Ramos (cell line): ENCODE results near the gene DAZL.

ENCODE experiments used
- in situ Hi-C: fragments of 300-500 bp; cut with MboI; formaldehyde crosslinking; loops from one replicate; pipeline ENCODE4 v1.14.3; 2022; ENCODE audit warnings: low sequenced_read_pairs; ENCODE audit not compliant: unreplicated experiment

DAZL gene

DNA sequence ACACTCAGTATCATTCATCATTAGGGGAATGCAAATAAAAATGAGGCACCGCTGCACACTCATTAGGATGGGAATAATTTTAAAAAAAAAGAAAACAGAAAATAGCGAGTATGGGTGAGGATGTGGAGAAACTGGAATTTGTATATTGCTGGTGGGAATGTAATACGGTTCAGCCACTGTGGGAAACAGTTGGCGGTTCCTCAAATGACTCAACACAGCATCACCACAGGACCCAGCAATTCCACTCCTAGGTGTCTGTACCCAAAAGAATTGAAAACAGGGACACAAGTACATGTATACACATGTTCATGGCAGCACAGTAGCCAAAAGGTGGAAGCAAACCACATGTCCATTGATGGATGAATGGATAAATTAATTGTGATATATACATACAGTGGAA lies 56.5 kb downstream of the DAZL start:
- in situ Hi-C loops, result no loop called here

DNA sequence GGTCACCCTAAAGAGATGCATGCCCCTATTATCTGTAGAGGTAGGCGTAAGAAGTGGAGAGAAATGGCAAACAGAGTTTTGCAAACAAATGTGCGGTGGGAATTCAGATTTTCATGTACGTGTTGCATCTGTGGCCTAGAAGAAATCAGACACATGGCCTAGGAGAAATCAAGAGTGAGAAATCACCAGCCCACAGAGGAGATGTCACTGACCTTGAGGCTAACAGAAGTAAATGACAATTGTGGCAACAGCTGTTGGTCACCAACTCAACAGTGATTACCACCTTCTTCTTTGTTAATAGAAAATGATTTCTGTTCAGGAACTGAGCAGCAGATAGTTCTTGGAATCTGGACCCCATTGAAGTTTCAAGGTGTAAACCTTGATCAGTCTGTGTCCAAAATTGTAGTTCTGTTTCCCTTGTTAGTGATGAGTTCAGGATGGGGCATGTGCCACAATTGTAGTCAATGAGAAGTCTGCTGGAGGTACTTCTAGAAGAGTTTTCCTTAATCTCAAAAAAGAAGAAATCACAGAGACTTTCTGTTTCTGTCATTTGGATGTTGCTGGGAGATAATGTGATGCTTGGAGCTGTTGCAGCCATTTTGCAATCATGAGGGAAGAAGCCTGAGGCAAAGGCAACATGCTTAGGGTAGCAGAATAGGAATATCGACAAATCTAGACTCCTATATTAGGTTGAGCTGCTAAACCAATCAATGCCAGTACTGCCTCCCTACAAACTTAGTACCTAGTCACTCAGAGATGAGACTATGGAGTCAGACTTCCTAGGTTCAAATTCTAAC lies 57.5 kb downstream of the DAZL start:
- in situ Hi-C loops, result no loop called here

DNA sequence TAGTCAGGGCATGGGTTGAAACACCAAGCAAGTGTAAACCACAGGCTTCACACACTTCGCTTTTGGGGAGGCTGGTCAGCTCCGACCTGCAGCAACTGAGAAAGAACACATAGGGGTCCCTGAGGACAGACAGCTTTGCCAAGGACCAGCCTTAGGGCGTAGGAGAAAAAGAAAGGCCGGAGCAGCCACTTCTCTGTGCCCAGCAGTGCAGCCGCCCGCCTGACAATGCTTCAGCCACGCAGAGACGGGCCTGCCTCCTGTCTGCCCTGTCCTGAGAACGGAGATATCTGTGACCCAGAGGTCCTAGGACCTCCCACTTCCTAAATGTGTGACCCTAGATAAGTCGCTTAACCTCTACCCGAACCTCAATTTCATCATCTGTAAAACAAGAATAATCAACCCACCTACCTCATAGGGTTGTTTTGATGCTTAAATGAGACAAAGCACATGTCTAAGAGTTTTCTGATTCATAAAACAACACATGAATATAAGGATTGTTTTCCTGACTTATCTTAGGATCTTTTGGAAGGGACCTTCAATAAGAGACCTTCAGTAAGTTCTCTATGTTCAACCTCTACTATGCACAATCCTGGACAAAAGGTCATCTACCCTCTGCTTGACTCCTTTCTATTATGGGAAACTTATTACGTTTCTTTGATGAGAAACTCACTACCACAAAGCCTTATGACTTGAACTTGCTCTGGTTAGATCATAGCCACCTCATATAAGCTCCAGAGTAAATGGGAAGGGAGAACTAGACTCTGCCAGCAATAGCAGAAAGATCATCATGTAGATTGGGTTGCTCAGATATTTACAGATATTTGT lies 58.8 kb downstream of the DAZL start:
- in situ Hi-C loops, result no loop called here

DNA sequence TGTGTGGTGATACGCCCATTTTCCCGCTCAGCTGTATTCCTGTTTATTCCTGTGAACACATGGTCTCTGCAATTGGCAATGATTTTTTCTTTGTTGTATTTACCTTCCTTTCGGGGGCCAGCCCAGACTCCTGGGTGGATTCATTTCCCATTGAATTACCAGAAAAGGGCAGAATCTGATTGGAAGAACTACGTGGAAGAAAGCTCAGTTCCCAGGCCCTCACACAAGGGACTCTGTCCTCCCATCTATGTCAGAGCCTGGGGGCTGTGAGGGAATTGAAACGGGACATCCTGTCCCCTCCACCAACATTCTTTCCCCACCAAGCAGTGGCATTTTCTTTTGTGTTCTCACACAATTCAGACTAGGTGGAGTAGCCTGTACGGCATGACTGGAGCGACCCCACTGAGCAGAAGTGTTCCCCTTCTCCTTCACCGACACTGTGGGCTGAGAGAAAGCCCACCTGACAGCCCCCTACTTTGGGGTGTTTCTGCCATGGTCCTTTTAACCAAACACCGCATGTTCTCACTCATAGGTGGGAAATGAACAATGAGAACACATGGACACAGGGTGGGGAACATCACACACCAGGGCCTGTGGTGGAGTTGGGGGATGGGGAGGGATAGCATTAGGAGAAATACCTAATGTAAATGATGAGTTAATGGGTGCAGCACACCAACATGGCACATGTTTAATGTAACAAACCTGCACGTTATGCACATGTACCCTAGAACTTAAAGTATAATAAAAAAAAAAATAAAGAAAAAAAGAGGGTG lies 59.6 kb downstream of the DAZL start:
- in situ Hi-C loops, result no loop called here

DNA sequence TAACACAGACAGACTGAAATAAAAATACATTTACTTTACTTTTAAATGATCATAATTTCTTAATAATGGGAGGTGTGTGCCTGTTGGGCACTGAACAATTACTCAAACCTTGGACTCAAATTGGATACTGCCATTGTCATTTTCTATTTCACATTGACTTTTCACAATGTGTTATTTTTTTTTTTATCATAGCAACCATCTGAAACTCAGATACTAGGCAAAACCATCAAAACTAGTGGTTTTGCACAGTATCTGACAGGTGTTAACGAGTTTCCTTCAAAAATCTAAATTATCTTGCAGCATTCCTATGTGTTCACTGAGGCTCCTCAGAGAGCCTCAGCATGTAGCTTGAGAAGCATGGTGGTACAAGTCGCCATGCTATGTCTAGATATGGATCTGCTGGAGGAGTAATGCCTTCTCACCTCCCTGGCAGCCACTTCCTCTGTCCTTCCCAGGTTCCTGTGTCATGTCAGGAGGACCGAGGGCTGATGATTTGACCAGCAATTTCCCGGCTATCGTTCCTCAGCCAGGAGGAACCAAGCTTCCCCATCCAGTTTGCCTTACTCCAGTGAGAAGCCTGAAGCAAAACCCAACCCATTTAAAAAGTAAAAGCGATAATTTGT lies 61.9 kb downstream of the DAZL start:
- in situ Hi-C loops, result no loop called here

DNA sequence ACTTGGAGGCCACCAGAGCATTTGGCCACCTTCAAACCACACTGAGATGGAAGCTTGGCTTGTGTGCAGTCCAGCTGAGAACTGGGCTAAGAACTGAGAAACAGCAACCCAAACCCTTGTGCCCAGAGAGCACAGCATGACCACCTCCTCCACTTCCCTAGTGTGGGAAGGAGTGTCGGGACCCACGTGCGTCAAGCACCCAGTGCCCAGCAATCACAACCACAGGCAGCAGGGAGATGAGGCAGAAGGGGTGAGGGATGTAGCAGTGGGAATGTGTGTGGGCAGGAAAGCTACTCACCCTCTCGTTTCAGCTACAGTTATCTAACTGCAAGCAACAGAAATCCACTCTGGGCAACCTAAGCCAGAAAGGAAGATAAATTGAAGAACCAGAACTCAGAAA lies 66.7 kb downstream of the DAZL start:
- in situ Hi-C loops, result no loop called here

DNA sequence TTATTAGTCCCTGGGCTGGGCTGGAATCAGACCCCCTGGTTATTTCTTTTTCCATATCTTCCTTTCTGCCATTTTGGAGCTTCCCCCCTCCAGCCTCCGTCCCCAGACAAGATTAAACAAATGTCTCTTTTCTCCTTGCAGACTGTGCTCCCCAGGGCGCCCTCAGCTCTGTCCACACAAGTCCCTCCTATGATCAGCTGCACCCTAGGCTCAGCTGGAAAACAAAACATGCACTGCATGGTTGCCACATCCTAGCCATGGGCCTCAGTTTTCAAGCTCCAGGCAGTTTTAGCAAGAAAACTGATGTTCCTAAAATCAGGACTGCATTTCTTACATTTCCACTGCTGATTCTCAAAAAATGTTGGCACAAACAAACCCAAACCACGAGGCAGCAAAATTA lies 68.2 kb downstream of the DAZL start:
- in situ Hi-C loops, result no loop called here
